GM23248 (cell line): Measurements from ENCODE around the gene CSNK2B. TPM values are rescaled to one million over a fixed set of nuclear protein-coding genes. Genes with fewer than 3 reads are reported as not detected.
"Not testable (repeated sequence)": the region's sequence is repeated elsewhere in the genome, so short reads cannot be mapped to it uniquely, and the experiment has no call there.

Experiments used
- DNase-seq: peaks from one replicate; pipeline ENCODE4 v3.0.0-alpha.2; 2015
- H2AFZ ChIP-seq: fragments of 200-600 bp; sonication (generic); 2 replicates; pipeline ENCODE4 v1.6.1; 2016; ENCODE audit warnings: antibody characterized with exemption
- H3F3A ChIP-seq: fragments of 200-600 bp; sonication (generic); 2 replicates; pipeline ENCODE4 v1.6.1; 2016; ENCODE audit warnings: mild to moderate bottlenecking, antibody characterized with exemption, mixed run types; ENCODE audit not compliant: insufficient read depth
- H3K27ac ChIP-seq: fragments of 200-600 bp; sonication (generic); 2 replicates; pipeline ENCODE4 v1.5.1; 2016; ENCODE audit warnings: mild to moderate bottlenecking
- H3K27me3 ChIP-seq: fragments of 200-600 bp; sonication (generic); replicated peaks from 2 replicates; pipeline ENCODE4 v1.6.1; 2016; ENCODE audit warnings: mild to moderate bottlenecking; ENCODE audit not compliant: insufficient read depth
- H3K36me3 ChIP-seq: fragments of 200-600 bp; sonication (generic); 2 replicates; pipeline ENCODE4 v1.6.1; 2016; ENCODE audit warnings: low read depth, mild to moderate bottlenecking
- H3K4me1 ChIP-seq: fragments of 200-600 bp; sonication (generic); 2 replicates; pipeline ENCODE4 v1.6.1; 2016; ENCODE audit warnings: mild to moderate bottlenecking; ENCODE audit not compliant: insufficient read depth
- H3K4me2 ChIP-seq: fragments of 200-600 bp; sonication (generic); one replicate; pipeline ENCODE4 v1.6.1; 2016; ENCODE audit warnings: mild to moderate bottlenecking; ENCODE audit not compliant: unreplicated experiment
- H3K4me3 ChIP-seq: fragments of 200-600 bp; sonication (generic); 2 replicates; pipeline ENCODE4 v1.5.1; 2016; ENCODE audit warnings: mild to moderate bottlenecking
- H3K79me2 ChIP-seq: fragments of 200-600 bp; sonication (generic); 2 replicates; pipeline ENCODE4 v1.6.1; 2016; ENCODE audit warnings: mild to moderate bottlenecking; ENCODE audit not compliant: insufficient read depth
- H3K9ac ChIP-seq: fragments of 200-600 bp; sonication (generic); 2 replicates; pipeline ENCODE4 v1.6.1; 2016; ENCODE audit warnings: mild to moderate bottlenecking
- H3K9me2 ChIP-seq: fragments of 200-600 bp; sonication (generic); 2 replicates; pipeline ENCODE4 v1.6.1; 2016; ENCODE audit warnings: mixed run types, mild to moderate bottlenecking, moderate library complexity; ENCODE audit not compliant: insufficient read depth
- H3K9me3 ChIP-seq: fragments of 200-600 bp; sonication (generic); one replicate; pipeline ENCODE4 v1.6.1; 2017; ENCODE audit warnings: low read depth
- H4K20me1 ChIP-seq: fragments of 200-600 bp; sonication (generic); 2 replicates; pipeline ENCODE4 v1.6.0; 2016; ENCODE audit not compliant: insufficient read depth
- EZH2 ChIP-seq: fragments of 200-600 bp; sonication (generic); IDR thresholded peaks from 2 replicates; pipeline ENCODE4 v1.6.1; 2018; ENCODE audit warnings: antibody characterized with exemption, mild to moderate bottlenecking; ENCODE audit not compliant: insufficient read depth, poor library complexity, severe bottlenecking
- EZH2phosphoT487 ChIP-seq: fragments of 200-600 bp; sonication (generic); IDR thresholded peaks from 2 replicates; pipeline ENCODE4 v1.6.1; 2018; ENCODE audit warnings: antibody characterized with exemption, moderate library complexity, mild to moderate bottlenecking, low read depth; ENCODE audit not compliant: insufficient read depth
- WGBS, 2 experiments: methylation state at CpG; one replicate each; pipeline ENCODE4 v1.1.6; 2015 to 2017; ENCODE audit warnings: low lambda C conversion rate in 2 of 2, low coverage in 1 of 2; ENCODE audit errors: missing lambda C conversion rate in 2 of 2; 5-methylcytosine and 5-hydroxymethylcytosine counted together
- in situ Hi-C: fragments of 300-500 bp; cut with MboI; formaldehyde crosslinking; loops from 2 replicates; pipeline ENCODE4 v1.15.0; 2020
- polyA plus RNA-seq: library from polyadenylated mRNA; unstranded; fragments of >200 nt; fragmentation: Nextera tagmentation; extraction: Ambion mirVana; gene quantifications from 2 replicates; pipeline ENCODE4 v1.2.1, GENCODE V29; 2016
- total RNA-seq: library from RNA; depleted of rRNA; stranded (reverse); fragments of >200 nt; shearing (Covaris generic); gene quantifications from 2 replicates; pipeline ENCODE4 v1.2.3, GENCODE V29; 2014

CSNK2B gene
- total and polyA plus RNA-seq, 2 experiments from 2014 or later, result 224 to 256 TPM

- no peaks in the 10 kb centered on the region for H4K20me1 ChIP-seq
- H3K27ac ChIP-seq, result no peak overlapping the region
- H3K9me2 ChIP-seq, result no peaks in the 10 kb centered on the region
- no peak overlapping the region for H3K9ac ChIP-seq
- H3K9me3 ChIP-seq, result no peaks in the 10 kb centered on the region
- no peak overlapping the region for H3K4me2 ChIP-seq
- DNase-seq, result no peak
- H3K79me2 ChIP-seq, result peaks cover 19% of the 10 kb centered on the region
- no peak overlapping the region for H2AFZ ChIP-seq
- H3F3A ChIP-seq, result no peaks in the 10 kb centered on the region
- peaks cover 8% of the 10 kb centered on the region for H3K4me1 ChIP-seq
- 78 to 82% methylated on average over 5 to 6 of the region's 6 CpGs for WGBS, 2 experiments
- H3K27me3 ChIP-seq, result no peaks in the 10 kb centered on the region
- H3K36me3 ChIP-seq, result no peaks in the 10 kb centered on the region
- in situ Hi-C loops, result no loop called here
- TF ChIP-seq EZH2phosphoT487 (no peak), EZH2 (no peak)
- H3K4me3 ChIP-seq, result no peak overlapping the region
These were observed 40.1 kb downstream of the CSNK2B start for GRCh38 chr6:31705931-31706330.

- 23 to 38% methylated on average over 3 of the region's 3 CpGs for WGBS, 2 experiments
- H3K79me2 ChIP-seq, result peaks cover 12% of the 10 kb centered on the region
- peaks cover 6% of the 10 kb centered on the region for H3K4me1 ChIP-seq
- H3K9ac ChIP-seq, result no peak within 1 kb of the TSS
- no peaks in the 10 kb centered on the region for H4K20me1 ChIP-seq
- no peak within 1 kb of the TSS for H3K27ac ChIP-seq
- H2AFZ ChIP-seq, result no peak within 1 kb of the TSS
- H3K9me3 ChIP-seq, result no peaks in the 10 kb centered on the region
- H3K27me3 ChIP-seq, result no peaks in the 10 kb centered on the region
- H3K9me2 ChIP-seq, result no peaks in the 10 kb centered on the region
- no peak for DNase-seq
- H3K36me3 ChIP-seq, result no peaks in the 10 kb centered on the region
- TF ChIP-seq EZH2 (no peak), EZH2phosphoT487 (no peak)
- no peaks in the 10 kb centered on the region for H3F3A ChIP-seq
- in situ Hi-C loops, result no loop called here
- H3K4me2 ChIP-seq, result no peak within 1 kb of the TSS
- no peak within 1 kb of the TSS for H3K4me3 ChIP-seq
These were observed 40.7 kb downstream of the CSNK2B start, which contains the start of gene LY6G6F for GRCh38 chr6:31706599-31706998. LY6G6F (plus strand) TSS chr6:31706866; CDS start chr6:31706907, 41 bp downstream.

DNA sequence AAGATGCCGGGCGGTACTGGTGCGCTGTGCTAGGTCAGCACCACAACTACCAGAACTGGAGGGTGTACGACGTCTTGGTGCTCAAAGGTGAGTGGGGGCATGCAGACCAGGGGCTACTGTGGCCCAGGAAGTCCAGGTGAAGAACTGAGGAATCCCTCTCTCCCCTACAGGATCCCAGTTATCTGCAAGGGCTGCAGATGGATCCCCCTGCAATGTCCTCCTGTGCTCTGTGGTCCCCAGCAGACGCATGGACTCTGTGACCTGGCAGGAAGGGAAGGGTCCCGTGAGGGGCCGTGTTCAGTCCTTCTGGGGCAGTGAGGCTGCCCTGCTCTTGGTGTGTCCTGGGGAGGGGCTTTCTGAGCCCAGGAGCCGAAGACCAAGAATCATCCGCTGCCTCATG lies 41.8 kb downstream of the CSNK2B start:
- H3K9me3 ChIP-seq, result no peaks in the 10 kb centered on the region
- 77 to 78% methylated on average over 10 of the region's 10 CpGs for WGBS, 2 experiments
- DNase-seq, result no peak
- in situ Hi-C loops, result no loop called here
- no peak overlapping the region for H3K4me3 ChIP-seq
- H3F3A ChIP-seq, result no peaks in the 10 kb centered on the region
- no peaks in the 10 kb centered on the region for H3K27me3 ChIP-seq
- no peak overlapping the region for H2AFZ ChIP-seq
- H3K9ac ChIP-seq, result no peak overlapping the region
- H3K4me2 ChIP-seq, result no peak overlapping the region
- no peak for TF ChIP-seq EZH2
- TF ChIP-seq EZH2phosphoT487, result no peak
- H3K9me2 ChIP-seq, result no peaks in the 10 kb centered on the region
- H4K20me1 ChIP-seq, result no peaks in the 10 kb centered on the region
- no peak overlapping the region for H3K27ac ChIP-seq
- peaks cover 1% of the 10 kb centered on the region for H3K79me2 ChIP-seq
- no peaks in the 10 kb centered on the region for H3K4me1 ChIP-seq
- no peaks in the 10 kb centered on the region for H3K36me3 ChIP-seq

- Histone ChIP-seq H3K27me3 (no peaks in the 10 kb centered on the region), H3K79me2 (no peaks in the 10 kb centered on the region), H3K9me3 (no peaks in the 10 kb centered on the region), H3F3A (no peaks in the 10 kb centered on the region), H3K27ac (no peak overlapping the region), H3K36me3 (no peaks in the 10 kb centered on the region), H3K4me3 (no peak overlapping the region), H2AFZ (no peak overlapping the region), H3K9ac (no peak overlapping the region), H3K4me2 (no peak overlapping the region), H4K20me1 (no peaks in the 10 kb centered on the region), H3K9me2 (no peaks in the 10 kb centered on the region), H3K4me1 (no peaks in the 10 kb centered on the region)
- TF ChIP-seq EZH2phosphoT487 (no peak), EZH2 (no peak)
- DNase-seq, result no peak
- 75 to 82% methylated on average over 3 of the region's 3 CpGs for WGBS, 2 experiments
- in situ Hi-C loops, result no loop called here
These were observed 42.3 kb downstream of the CSNK2B start for GRCh38 chr6:31708224-31708623.

- H2AFZ ChIP-seq, H3K4me2 ChIP-seq, H3K27me3 ChIP-seq, H3K9me3 ChIP-seq, in situ Hi-C loops, H3K9ac ChIP-seq, H3K27ac ChIP-seq, H3K4me3 ChIP-seq, H3K79me2 ChIP-seq, H3F3A ChIP-seq, H4K20me1 ChIP-seq, DNase-seq, H3K36me3 ChIP-seq, H3K9me2 ChIP-seq, H3K4me1 ChIP-seq: not testable (repeated sequence)
- 76 to 82% methylated on average over 11 of the region's 11 CpGs for WGBS, 2 experiments
These were observed 43.3 kb downstream of the CSNK2B start for GRCh38 chr6:31709157-31709556.
